Fibroblast of skin of scalp (primary cell): ENCODE results near the gene AQP5.
"Not testable (repeated sequence)": the region's sequence is repeated elsewhere in the genome, so short reads cannot be mapped to it uniquely, and the experiment has no call there.

Experiments used
- DNase-seq: peaks from one replicate; pipeline ENCODE4 v3.0.0-alpha.2; 2013

AQP5 gene

GRCh38 chr12:49983892-49984291 lies 22.2 kb downstream of the AQP5 start:
- DNase-seq: peak; percentile 88

- no peak for DNase-seq
These were observed 23.0 kb downstream of the AQP5 start for GRCh38 chr12:49984476-49985359.

DNA sequence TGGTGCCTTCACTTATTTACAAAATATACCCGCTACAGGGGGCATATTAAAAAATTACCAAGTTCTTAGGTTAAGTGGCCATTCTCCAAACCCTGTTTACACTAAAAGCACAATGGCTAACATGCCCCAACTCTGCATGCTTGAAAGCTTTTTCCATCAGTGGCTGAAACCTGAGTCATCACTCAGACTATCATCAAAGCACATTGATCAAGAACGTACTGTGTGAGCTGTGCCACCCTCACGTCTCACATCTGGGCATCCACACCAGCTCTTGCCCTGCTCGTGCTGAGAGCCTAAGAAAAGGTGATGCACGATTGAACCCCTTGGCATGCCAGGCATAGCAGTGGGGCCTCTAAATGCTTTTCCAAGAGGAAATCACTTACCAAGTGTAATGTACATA lies 24.3 kb downstream of the AQP5 start:
- no peak for DNase-seq

- not testable (repeated sequence) for DNase-seq
These were observed 24.8 kb downstream of the AQP5 start for GRCh38 chr12:49986476-49986875.

DNA sequence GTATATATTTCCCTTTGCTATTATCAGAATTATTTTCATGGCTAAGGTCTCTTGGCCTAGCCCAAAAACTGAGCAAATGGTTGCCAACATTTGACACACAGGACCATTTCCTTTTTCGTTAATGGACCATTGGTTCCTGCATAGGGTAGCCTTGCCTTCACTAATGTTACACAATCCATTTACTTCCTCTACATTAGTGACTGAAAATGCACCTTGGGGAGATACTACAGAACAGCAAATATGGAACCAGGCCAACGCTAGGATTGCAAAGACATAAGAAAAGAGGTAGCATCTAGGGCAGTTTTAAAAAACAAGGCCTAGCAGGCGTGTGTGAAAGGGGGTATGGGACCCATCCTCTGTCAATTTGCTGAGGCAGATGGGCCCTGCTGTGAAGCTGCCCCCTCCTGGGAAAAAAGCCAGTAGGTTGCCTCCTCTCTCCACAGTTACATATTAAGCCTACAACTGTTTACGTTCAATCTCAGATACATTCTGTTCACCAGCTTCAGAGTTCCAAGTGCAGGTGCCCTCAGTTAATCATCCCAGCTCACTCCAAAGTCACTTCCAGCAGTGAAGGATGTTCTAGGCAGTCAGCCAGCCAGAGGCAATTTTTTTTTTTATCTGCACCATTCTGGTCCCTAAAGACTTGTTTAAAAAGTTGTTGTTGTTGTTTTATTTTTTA lies 26.1 kb downstream of the AQP5 start:
- DNase-seq: no peak

DNA sequence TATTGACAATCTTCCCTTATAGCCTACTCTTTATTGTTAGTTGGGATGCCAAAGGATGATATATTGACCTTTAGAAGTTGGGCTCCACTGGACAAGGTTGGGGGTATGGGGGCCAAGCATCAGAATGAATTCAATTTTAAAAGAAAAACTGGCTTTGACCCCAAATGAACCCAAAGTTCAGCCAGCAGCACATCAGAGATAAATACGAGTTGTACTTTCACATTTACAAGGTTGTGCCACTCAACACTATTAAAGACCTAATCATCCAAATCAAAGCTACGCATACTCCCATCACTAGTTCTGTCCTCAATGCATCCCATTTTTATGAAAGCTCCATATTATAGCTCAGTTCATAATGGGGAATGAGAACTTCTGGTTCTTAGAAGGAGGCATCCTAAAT lies 27.7 kb downstream of the AQP5 start:
- not testable (repeated sequence) for DNase-seq

DNA sequence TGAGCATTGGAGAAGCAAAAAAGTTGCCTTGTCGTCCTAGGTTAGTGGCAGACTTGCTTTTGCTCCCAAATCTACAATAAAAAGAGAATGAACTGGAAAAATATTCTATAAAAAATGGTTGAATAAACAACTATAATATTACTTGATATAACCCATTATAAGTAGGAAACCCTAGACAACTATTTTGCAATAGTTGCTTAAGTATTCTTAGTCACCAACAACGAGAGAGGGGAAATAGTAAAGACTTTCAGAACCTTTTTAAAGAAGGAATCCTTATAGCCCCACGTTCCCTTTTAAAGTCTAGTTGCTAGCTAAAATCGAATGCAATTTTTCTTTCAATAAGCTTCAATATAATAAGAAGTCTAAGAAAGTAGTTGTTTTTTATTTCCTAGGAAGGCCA lies 28.6 kb downstream of the AQP5 start:
- no peak for DNase-seq

GRCh38 chr12:49998453-49998852 lies 36.8 kb downstream of the AQP5 start:
- DNase-seq: no peak

- DNase-seq: no peak
These were observed 41.9 kb downstream of the AQP5 start for GRCh38 chr12:50003595-50003994.

- DNase-seq: no peak
These were observed 43.0 kb downstream of the AQP5 start for GRCh38 chr12:50004696-50005095.

DNA sequence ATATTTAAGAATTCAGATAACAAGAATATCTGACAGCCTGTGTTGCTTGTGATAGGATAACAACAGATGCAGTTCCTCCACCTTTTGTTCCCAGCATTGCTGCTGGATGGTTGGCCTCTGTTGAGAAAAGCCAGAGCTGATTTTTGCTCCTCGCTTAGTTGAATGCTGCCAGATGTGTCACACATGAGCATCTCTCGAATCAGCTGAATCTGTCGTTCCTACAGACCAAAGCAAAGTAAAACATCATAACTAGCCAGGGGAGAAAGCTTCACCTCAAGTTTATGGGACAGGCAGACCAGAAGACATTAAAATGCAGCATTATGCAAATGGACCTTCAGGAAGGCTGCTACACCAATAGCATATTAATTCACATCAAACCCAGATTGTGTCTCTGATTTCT lies 43.5 kb downstream of the AQP5 start:
- no peak for DNase-seq

GRCh38 chr12:50006280-50006679 lies 44.6 kb downstream of the AQP5 start:
- no peak for DNase-seq

DNA sequence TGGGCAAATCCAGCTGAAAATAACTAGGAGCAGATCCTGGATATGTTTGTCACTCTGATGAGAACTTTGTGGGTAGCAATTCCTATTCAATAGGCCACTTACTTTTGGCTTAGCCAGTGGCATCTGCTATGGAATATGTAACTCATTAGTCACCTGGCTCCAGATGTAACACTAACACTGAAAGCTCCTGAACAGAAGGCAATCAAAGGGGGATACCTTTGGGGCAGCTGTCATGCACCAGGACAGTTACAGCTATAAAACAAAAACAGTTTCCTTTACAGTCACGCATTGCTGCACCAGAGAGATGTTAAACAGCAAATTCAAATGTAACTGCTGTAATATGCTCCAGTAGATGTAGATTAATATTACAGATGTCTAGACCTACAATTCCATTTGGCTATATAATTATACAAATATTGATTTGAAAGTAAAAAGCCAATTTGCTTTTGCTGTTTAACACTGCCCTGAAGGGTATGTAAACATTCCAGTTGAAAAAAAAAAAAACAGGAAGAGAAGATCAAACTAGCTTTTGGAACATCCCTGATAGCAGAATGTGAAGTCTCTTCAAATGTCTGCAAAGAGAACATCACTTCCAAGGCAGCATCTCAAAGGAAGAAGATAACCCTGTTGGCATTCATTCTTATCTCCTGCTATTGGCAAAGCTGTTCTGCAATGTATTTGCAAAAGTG lies 45.2 kb downstream of the AQP5 start:
- DNase-seq: peak; percentile 27

- no peak for DNase-seq
These were observed 51.9 kb downstream of the AQP5 start for GRCh38 chr12:50013361-50014147.

GRCh38 chr12:50014342-50014741 lies 52.7 kb downstream of the AQP5 start:
- DNase-seq: no peak
